Suprapubic skin (tissue), 4 donors: ENCODE measurements around the gene GCC1. TPM values are rescaled to one million over a fixed set of nuclear protein-coding genes. Genes with fewer than 3 reads are reported as not detected.

Source experiments
- DNase-seq, 2 donors: peaks; one replicate each; pipeline ENCODE4 v3.0.0-alpha.2; 2019; ENCODE audit warnings: low spot score in 2 of 2
- H3K27ac ChIP-seq: fragments of 200-600 bp; sonication (generic); one replicate; pipeline ENCODE4 v1.5.1; 2019
- H3K27me3 ChIP-seq: fragments of 200-600 bp; sonication (generic); one replicate; pipeline ENCODE4 v1.5.1; 2019
- H3K36me3 ChIP-seq: fragments of 200-600 bp; sonication (generic); one replicate; pipeline ENCODE4 v1.5.1; 2019
- H3K4me1 ChIP-seq: fragments of 200-600 bp; sonication (generic); one replicate; pipeline ENCODE4 v1.5.1; 2019
- H3K4me3 ChIP-seq: fragments of 200-600 bp; sonication (generic); one replicate; pipeline ENCODE4 v1.5.1; 2019; ENCODE audit warnings: mild to moderate bottlenecking
- H3K9me3 ChIP-seq: fragments of 200-600 bp; sonication (generic); one replicate; pipeline ENCODE4 v1.5.1; 2019
- EP300 ChIP-seq: sonication (generic); formaldehyde crosslinking; IDR thresholded peaks from one replicate; pipeline ENCODE4 v1.6.1; 2017; ENCODE audit warnings: antibody characterized with exemption
- POLR2A ChIP-seq, 2 donors: fragments of 450-650 bp; IDR thresholded peaks; one replicate each; pipeline ENCODE4 v1.6.1; 2017; ENCODE audit warnings: antibody characterized with exemption in 2 of 2, mild to moderate bottlenecking in 2 of 2, moderate library complexity in 2 of 2
- POLR2AphosphoS5 ChIP-seq, 3 donors: sonication (generic); formaldehyde crosslinking; IDR thresholded peaks; one replicate each; pipeline ENCODE4 v1.6.1; 2017; ENCODE audit warnings: antibody characterized with exemption in 3 of 3
- WGBS: methylation state at CpG from one replicate; pipeline ENCODE4 v1.1.5; 2018; 5-methylcytosine and 5-hydroxymethylcytosine counted together
- total RNA-seq, 4 donors: library from RNA; depleted of rRNA; stranded (reverse); fragments of >200 nt; gene quantifications; one replicate each; pipeline ENCODE4 v1.1.0, GENCODE V29; 2016
- TF ChIP-seq, protein P1 (sequence below), 2 donors: fragments of 200-600 bp in 1 of 2; fragments of 450-650 bp in 1 of 2; sonication (generic) in 1 of 2; IDR thresholded peaks; one replicate each; pipeline ENCODE4 v1.5.1; 2016 to 2019; ENCODE audit warnings: antibody characterized with exemption in 2 of 2, mild to moderate bottlenecking in 1 of 2, moderate library complexity in 1 of 2

The GCC1 gene
- total RNA-seq, 4 donors from 2014 or later, result 17.8 to 27.7 (median 20.5) TPM

DNA sequence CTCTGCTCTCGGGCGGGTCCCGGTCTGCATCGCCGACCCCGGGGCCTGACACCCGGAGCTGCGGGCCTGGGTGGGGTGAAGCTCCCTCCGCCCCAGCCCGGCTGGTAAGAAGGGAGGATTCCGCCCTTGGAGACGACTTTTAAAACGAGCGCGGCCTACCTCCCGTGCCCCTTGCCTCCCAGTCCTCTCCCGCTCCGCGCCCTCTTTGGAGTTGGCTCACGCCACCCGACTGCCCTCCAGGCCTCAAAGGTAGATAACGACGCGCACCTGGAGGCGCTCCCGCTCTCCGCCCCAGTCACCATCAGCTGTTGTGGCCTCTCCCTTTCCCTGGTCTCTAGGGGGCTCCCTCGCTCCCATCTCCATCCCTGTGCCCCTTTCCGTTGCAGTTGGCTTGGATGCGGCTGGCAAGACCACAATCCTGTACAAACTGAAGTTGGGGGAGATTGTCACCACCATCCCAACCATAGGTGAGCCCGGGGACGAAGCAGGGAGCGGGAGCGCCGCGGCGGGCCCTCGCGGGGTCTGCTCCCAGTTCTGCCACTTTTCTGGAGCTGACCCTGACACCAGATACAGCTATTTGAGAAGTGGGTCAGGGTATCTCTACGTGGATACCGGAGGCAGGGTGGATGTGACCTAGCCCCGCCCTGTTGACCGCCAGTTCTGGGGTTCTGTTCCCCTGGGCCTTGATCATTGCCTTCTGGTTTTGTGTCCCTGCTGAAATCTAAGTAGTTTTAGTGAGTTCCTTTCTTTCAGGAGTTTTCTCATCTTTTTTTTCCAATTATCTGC, 3.5 kb upstream of the GCC1 start:
- Histone ChIP-seq H3K9me3 (no peaks in the 10 kb centered on the region), H3K4me3 (peak overlapping the region; percentile 72), H3K27ac (peak overlapping the region; percentile 83), H3K4me1 (peaks cover 39% of the 10 kb centered on the region), H3K27me3 (no peaks in the 10 kb centered on the region), H3K36me3 (peaks cover 26% of the 10 kb centered on the region)
- WGBS, result 11% methylated on average over 18 of the region's 43 CpGs
- TF ChIP-seq POLR2A (IDR thresholded peaks at IDR 0.05), result no peak
- TF ChIP-seq, protein P1, sequence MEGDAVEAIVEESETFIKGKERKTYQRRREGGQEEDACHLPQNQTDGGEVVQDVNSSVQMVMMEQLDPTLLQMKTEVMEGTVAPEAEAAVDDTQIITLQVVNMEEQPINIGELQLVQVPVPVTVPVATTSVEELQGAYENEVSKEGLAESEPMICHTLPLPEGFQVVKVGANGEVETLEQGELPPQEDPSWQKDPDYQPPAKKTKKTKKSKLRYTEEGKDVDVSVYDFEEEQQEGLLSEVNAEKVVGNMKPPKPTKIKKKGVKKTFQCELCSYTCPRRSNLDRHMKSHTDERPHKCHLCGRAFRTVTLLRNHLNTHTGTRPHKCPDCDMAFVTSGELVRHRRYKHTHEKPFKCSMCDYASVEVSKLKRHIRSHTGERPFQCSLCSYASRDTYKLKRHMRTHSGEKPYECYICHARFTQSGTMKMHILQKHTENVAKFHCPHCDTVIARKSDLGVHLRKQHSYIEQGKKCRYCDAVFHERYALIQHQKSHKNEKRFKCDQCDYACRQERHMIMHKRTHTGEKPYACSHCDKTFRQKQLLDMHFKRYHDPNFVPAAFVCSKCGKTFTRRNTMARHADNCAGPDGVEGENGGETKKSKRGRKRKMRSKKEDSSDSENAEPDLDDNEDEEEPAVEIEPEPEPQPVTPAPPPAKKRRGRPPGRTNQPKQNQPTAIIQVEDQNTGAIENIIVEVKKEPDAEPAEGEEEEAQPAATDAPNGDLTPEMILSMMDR (IDR thresholded peaks at IDR 0.05), result no peak
- no peak for TF ChIP-seq EP300
- TF ChIP-seq POLR2AphosphoS5 (IDR thresholded peaks at IDR 0.05), result no peak
- peak in 1 of 2 donors; percentile 77 for DNase-seq

DNA sequence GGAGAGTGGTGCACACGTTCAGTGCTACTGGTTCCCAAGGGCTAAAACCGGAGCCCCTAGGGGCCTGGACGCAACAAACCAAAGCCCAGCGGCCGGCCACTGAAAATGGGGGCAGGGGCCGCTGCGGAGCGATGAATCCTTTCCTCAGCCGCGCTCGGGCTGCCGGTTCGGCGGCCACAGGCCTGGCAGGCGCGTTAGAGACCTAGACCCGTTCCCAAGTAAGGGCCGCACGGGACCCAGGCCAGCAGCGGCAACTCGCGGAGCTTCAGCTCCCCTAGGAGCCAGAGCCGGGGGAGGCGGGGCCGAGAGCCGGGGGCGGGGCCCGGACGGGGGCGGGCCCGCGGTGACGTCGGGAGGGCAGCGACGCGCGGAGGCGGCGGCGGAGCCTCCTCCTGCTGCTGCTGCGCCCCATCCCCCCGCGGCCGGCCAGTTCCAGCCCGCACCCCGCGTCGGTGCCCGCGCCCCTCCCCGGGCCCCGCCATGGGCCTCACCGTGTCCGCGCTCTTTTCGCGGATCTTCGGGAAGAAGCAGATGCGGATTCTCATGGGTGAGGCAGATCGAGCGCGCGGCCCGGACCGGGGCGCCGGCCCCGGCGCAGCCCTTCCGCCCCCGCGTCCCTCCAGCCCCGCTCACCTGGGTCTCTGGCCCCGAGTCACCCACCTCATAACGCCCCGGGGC, 2.8 kb upstream of the GCC1 start, which contains the start of gene ARF5:
Gene ARF5, plus strand, starts transcription at position 393 of the 678 bp plus-strand sequence. Its CDS starts 88 bp downstream, at position 481.
- 0% methylated on average over 9 of the region's 77 CpGs for WGBS
- TF ChIP-seq EP300 (no peak), POLR2AphosphoS5 (IDR thresholded peaks at IDR 0.05) (peak in 1 of 3 donors; percentile 30)
- peaks cover 28% of the 10 kb centered on the region for H3K36me3 ChIP-seq

DNA sequence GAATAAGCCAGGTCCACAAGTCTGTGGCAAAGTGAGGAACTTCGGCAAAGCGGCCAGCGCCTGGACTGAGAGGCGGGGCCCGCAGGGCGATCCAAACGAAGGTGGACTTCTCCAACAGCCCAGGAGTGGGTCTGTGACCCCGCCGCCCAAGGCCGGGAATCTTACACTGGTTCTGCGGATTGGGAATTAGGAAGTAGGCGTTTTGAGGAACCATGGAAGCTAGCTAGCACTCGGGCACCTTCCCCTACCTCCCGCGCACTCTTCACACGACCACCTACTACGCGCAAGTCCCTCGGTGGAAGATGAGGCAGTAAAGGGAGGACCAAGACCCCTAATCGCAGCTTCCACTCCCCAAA, 2.2 kb upstream of the GCC1 start:
- H3K27ac ChIP-seq, result peak overlapping the region; percentile 83
- peak overlapping the region; percentile 72 for H3K4me3 ChIP-seq
- H3K36me3 ChIP-seq, result peaks cover 33% of the 10 kb centered on the region
- peak in 1 of 2 donors; percentile 74 for DNase-seq
- no peaks in the 10 kb centered on the region for H3K27me3 ChIP-seq
- TF ChIP-seq POLR2AphosphoS5 (IDR thresholded peaks at IDR 0.05) (no peak), POLR2A (IDR thresholded peaks at IDR 0.05) (no peak), EP300 (no peak)
- TF ChIP-seq, protein P1 (IDR thresholded peaks at IDR 0.05), result no peak
- peaks cover 47% of the 10 kb centered on the region for H3K4me1 ChIP-seq
- 62% methylated on average over 19 of the region's 20 CpGs for WGBS
- no peaks in the 10 kb centered on the region for H3K9me3 ChIP-seq

More for the DNA sequence above, 2.8 kb upstream of the GCC1 start, which contains the start of gene ARF5:
- Histone ChIP-seq H3K27me3 (no peaks in the 10 kb centered on the region), H3K27ac (peak within 1 kb of the TSS; percentile 83), H3K4me3 (peak within 1 kb of the TSS; percentile 72), H3K9me3 (no peaks in the 10 kb centered on the region), H3K4me1 (peaks cover 46% of the 10 kb centered on the region)
- peak; percentile 87 to 91 for DNase-seq

DNA sequence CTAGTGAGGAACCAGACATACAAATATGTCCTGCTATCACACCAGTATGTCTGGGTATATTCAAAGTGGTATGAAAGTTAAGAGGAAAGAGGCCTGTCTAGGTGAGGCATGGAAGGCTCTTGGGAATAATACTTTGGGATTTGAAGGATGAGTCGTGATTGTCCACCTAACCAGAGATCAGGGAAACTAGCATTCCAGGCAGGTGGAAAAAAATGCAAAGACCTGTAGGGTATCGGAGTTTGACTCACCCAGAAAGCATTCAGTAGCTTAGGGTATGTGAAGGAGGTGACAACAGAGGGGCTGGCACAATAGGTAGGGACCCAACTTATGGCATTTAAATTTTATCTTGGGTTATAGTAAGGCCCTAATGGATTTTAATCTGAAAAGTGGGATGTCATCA, 950 bp upstream of the GCC1 start:
- Histone ChIP-seq H3K4me3 (no peak overlapping the region), H3K27me3 (no peaks in the 10 kb centered on the region), H3K9me3 (no peaks in the 10 kb centered on the region), H3K27ac (no peak overlapping the region), H3K36me3 (peaks cover 37% of the 10 kb centered on the region), H3K4me1 (peaks cover 59% of the 10 kb centered on the region)
- WGBS, result 88% methylated on average over 2 of the region's 2 CpGs
- TF ChIP-seq, protein P1 (IDR thresholded peaks at IDR 0.05), result no peak
- no peak for TF ChIP-seq POLR2AphosphoS5 (IDR thresholded peaks at IDR 0.05)
- DNase-seq, result no peak

DNA sequence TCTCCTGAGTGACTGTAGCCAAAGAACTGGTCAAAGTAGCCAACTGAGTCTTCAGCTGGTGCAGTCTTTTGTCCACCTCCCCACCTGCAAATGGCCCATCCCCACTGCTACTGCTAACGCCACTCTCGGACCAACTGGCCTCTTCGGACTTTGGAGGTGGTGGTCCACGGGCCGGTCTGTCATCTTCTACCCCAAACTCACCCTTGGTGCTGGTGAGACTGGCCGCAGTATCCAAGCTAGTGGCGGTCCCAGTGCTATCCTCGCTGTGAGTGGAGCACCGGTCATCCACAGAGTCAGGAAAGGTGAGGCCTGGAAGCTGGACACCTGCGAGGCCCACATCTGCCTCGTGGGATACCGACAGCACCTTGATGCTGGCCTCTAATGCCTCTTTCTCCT, 750 bp downstream of the GCC1 start:
- peak overlapping the region; percentile 90 for H3K27ac ChIP-seq
- H3K36me3 ChIP-seq, result peaks cover 29% of the 10 kb centered on the region
- H3K27me3 ChIP-seq, result no peaks in the 10 kb centered on the region
- H3K4me1 ChIP-seq, result peaks cover 61% of the 10 kb centered on the region
- 40% methylated on average over 10 of the region's 12 CpGs for WGBS
- H3K4me3 ChIP-seq, result peak overlapping the region; percentile 92
- no peaks in the 10 kb centered on the region for H3K9me3 ChIP-seq
- TF ChIP-seq POLR2A (IDR thresholded peaks at IDR 0.05) (no peak), POLR2AphosphoS5 (IDR thresholded peaks at IDR 0.05) (no peak), EP300 (no peak)
- TF ChIP-seq, protein P1 (IDR thresholded peaks at IDR 0.05), result no peak
- DNase-seq, result peak in 1 of 2 donors; percentile 64
